OCI-LY3 (cell line): Measurements from ENCODE around the gene CCR8.

Source experiments
- EZH2phosphoT487 ChIP-seq: fragments of 200-600 bp; shearing (Covaris generic); IDR thresholded peaks from 2 replicates; pipeline ENCODE4 v1.6.1; 2018; ENCODE audit warnings: antibody characterized with exemption, mixed run types, low read depth
- TF ChIP-seq, protein P1 (sequence below): fragments of 200-600, 300-600 bp; sonication (generic); IDR thresholded peaks from 2 replicates; pipeline ENCODE4 v1.5.1; 2014; ENCODE audit warnings: antibody characterized with exemption, low read length, low read depth

DNA sequence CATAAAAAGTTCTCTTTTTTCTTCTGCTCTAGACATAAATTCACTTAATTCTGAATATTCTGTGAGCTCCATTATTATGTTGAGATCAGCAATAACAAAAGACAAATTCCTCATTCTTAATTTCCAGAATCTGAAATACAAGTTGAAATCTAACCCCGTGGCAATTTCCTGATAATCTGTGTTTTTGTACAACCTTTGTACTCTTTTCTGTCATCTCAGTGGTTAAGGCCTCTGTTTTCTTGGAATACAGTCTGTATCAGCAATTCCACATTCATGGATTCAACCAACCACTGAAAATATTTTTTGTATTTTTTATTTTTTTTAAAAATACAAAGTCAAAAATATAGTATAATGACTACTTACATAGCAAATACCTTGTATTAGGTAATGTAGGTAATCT is 8.7 kb downstream of the CCR8 start:
- TF ChIP-seq, protein P1, sequence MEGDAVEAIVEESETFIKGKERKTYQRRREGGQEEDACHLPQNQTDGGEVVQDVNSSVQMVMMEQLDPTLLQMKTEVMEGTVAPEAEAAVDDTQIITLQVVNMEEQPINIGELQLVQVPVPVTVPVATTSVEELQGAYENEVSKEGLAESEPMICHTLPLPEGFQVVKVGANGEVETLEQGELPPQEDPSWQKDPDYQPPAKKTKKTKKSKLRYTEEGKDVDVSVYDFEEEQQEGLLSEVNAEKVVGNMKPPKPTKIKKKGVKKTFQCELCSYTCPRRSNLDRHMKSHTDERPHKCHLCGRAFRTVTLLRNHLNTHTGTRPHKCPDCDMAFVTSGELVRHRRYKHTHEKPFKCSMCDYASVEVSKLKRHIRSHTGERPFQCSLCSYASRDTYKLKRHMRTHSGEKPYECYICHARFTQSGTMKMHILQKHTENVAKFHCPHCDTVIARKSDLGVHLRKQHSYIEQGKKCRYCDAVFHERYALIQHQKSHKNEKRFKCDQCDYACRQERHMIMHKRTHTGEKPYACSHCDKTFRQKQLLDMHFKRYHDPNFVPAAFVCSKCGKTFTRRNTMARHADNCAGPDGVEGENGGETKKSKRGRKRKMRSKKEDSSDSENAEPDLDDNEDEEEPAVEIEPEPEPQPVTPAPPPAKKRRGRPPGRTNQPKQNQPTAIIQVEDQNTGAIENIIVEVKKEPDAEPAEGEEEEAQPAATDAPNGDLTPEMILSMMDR = no peak
- no peak for TF ChIP-seq EZH2phosphoT487
